Measurements from ENCODE around the gene SPAAR.
A peak's percentile ranks its signal among the peaks of the same experiment; 100 is the strongest.
"Not testable (repeated sequence)": the region's sequence is repeated elsewhere in the genome, so short reads cannot be mapped to it uniquely, and the experiment has no call there.

The SPAAR gene

DNA sequence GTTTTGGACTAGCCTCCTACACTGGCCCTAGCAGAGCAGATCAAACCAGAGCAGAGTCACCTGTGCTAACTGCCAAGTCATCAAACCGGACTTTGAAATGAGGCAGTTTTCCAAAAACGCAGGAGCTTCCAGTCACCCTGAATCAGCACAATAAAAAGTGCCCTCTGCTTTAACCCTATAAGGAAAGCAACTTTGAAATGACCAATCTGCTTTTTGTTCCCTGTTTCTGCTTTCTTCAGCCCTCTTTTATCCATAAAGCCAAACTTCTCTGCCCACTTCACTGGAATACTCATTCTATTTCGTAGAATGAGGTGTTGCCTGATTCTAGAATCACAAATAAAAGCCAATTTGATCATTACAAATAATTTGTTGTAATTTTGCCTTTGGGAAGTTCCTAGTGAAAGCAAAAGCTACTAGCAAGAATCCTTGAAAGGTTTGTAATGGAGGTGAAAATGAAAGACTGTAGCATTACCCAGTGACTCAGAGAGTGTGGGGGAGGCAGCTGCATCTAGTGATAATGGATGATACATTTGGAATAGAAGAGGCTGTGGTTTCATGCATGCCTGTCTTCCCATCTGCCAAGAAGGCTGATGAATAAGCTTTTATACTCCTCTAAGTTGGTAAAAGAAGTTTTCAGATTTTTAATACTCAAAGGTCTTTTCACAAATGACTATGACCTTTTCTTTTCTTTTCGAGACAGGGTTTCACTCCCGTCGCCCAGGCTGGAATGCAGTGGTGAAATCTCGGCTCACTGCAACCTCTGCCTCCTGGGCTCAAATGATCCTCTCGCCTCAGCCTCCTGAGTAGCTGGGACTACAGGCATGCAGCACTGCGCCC, 14.9 kb downstream of the SPAAR start:
- DNase-seq = no peak

DNA sequence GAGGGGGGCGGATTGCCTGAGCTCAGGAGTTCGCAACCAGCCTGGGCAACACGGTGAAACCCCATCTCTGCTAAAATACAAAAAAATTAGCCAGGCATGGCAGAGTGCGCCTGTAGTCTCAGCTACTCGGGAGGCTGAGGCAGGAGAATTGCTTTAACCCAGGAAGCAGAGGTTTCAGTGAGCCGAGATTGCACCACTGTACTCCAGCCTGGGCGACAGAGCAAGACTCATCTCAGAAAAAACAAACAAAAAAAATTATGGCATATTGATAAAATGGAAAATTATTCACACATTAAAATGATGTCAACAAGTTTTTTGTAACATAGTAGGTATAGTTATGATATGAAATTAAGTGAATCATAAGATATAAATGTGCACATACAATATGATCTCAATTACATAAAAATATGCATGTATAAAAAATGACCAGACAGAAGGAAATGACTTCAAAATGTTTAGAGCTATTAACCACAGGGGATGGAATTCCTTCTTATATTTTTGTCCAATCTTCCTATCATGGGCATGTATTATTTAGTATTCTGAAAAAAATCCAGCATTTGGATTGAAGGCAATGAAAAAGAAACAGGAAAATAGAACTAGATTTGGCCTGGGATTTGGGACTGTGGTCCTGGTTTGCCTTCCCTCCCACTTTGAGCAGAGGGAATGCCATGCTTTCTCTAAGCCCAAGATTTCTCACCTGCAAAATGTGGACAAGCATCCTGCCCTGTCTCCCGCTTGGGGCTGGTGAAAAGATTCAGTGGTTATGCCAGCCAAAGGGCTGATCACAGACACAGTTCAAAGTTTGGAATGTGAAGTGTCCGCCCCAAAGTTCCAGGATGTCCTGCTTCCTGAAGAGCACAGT, 19.5 kb downstream of the SPAAR start:
- no peak for DNase-seq

DNA sequence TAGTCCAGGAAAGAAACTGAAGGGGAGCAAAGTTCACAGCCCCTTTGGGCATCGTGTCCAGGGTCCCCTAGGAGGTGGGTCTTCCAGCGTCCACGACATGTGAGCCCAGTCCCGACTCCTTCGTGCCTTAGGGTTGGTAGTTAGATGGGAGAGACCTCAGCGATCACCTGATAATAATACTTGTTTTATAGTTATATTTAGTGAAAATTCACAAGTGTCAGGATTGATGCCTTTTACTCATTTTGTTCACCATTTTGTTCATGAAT, 20.1 kb downstream of the SPAAR start:
- no peak for DNase-seq

DNA sequence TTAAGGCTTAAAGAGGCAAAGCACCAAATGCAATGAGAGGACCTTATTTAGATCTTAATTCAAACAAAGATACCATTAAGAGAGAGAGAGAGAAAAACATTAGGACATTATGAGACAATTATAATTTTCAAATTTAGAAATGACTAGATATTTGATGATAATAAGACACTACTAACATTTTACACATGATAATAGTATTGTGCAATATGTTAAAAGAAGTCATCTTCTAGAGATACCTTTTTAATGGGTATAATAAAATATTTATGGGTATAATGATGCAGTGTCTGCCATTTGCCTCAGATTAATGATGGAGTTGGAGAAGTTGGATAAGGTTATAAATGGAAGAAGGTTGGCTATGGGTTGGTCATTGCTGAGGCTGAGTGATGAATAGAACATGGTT, 21.2 kb downstream of the SPAAR start:
- no peak for DNase-seq

DNA sequence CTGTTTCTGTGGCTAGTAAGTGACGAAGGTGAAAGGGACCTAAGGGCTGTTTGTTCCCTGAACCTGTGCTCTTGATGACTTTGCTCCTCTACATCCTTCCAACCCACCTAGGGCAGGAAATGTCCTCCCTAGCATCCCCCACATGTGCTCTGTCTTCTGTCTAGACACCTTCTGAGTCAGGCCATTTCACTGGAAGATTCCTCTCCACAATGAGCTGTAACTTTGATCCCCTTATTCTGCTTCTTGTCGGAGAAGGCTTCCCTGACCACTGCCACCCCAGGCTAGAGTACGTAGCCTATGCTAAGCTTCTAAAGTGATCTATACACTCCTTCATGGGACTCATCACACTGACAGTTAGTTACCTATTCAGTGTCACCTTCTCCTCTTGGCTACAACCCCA, 21.7 kb downstream of the SPAAR start:
- no peak for DNase-seq

DNA sequence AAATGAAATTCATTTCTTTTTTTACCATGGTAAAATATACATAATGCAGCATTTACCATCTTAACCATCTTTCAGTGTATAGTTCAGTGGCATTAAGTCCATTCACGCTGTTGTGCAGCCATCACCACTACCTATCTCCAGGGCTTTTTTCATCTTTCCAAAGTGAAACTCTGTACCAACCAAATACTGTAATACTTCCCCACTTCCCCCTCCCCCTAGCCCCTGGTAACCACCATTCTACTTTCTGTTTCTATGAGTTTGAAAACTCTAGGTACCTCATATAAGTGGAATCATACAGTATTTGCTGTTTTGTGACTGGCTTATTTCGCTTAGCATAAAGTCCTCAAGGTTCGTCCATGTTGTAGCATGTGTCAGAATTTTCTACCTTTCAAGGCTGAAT, 23.4 kb downstream of the SPAAR start:
- no peak for DNase-seq

DNA sequence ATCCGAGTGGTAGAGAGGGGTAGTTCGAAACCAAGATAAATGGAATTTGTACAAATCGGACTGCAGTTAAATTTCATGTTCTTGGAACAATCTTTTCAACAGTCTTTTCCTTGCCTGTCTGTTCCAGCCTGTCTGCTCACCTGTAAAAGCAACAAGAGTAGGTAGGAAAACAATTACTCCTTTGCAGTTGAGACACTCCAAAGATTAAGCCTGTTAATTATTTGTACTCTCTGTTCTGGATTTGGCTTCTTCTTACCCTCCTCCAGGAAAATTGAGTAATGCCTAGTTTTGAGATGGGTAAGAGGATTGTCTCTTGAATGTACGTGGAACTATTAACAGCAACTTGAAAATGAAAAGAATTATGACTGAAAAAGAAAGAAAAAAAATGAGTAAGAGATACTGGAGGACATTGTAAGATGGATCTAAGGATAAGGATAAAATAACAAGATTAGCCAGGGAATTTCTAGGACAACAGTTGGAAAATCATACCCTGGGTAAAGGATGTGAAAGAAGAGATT, 24.3 kb downstream of the SPAAR start:
- DNase-seq = no peak

DNA sequence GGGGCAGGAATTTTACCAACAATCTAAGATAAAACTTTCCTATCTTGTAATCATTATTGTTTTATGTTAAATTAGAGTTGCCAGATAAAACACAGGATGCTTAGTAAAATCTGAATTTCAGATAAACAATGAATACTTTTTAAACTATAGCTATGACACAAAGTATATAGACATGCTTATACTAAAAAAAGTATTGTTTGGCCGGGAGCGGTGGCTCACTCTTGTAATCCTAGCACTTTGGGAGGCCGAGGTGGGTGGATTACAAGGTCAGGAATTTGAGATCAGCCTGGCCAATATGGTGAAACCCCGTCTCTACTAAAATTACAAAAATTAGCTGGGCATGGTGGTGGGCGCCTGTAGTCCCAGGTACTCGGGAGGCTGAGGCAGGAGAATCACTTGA, 24.8 kb downstream of the SPAAR start:
- not testable (repeated sequence) for DNase-seq

DNA sequence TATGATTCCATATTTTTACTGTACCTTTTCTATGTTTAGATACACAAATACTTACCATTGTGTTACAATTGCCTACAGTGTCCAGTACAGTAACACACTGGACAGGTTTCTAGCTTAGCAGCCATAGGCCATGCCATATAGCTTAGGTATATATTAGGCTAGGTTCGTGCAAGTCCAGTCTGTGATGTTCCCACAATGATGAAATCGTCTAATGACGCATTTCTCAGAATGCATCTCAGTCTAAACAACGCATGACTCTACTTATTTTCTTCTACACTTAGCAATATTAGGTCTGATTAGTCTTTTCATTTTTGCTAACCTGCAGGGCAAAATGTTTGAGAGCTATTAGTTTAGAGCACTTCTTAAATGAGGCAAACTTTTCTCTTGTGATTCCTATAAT, 26.0 kb downstream of the SPAAR start:
- DNase-seq = no peak

DNA sequence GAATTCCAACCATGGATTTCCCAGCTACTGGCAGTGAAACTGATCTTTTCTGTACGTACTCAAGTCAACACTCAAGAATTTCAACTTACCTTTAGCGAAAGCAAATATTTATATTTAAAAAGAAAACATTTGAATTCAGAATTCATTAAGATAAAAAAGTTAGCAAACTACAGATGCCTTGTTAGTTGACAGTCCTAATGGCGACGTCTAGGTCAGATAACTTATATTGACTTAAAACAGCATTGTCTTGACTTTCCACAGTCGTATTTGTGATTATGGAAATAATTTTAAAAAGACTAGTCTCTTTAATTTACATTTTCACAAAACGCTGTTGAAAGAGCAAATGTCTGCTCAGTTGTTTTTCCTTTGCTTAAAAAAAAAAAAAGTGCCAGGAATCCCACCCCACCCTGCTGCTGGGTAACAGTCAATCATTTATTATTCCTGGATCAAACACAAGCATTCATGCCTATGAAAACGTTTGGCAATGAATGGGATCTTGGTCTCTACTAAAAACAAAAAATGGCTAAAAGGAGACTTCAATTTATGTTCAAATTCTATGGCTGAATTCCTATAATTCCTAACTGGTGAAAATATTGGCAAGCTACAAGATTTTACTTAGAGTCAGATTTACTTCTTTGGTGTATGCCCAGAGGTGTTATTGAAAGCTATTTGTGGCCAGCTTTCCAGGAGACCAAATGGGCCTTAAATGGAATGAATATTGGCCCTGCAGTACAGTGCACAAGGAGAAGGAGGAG, 26.6 kb downstream of the SPAAR start:
- DNase-seq = no peak

DNA sequence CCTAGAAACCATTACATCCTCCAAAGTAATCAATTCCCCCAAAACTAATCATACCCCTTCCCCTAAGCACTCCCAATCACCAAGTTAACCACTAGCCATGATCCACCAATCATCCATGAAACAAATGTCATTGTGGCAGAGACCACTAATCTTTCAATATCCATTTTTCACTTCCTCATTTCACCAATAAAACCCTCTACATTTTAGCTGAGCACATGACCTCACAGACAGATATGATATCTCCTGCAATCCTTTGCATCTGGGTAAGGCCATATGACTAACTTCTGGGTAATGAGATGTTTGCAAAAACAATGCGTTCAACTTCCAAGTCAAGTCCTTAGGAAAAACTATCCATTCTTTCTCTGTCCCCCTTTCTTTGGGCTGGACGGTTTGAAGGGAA, 27.9 kb downstream of the SPAAR start:
- no peak for DNase-seq

DNA sequence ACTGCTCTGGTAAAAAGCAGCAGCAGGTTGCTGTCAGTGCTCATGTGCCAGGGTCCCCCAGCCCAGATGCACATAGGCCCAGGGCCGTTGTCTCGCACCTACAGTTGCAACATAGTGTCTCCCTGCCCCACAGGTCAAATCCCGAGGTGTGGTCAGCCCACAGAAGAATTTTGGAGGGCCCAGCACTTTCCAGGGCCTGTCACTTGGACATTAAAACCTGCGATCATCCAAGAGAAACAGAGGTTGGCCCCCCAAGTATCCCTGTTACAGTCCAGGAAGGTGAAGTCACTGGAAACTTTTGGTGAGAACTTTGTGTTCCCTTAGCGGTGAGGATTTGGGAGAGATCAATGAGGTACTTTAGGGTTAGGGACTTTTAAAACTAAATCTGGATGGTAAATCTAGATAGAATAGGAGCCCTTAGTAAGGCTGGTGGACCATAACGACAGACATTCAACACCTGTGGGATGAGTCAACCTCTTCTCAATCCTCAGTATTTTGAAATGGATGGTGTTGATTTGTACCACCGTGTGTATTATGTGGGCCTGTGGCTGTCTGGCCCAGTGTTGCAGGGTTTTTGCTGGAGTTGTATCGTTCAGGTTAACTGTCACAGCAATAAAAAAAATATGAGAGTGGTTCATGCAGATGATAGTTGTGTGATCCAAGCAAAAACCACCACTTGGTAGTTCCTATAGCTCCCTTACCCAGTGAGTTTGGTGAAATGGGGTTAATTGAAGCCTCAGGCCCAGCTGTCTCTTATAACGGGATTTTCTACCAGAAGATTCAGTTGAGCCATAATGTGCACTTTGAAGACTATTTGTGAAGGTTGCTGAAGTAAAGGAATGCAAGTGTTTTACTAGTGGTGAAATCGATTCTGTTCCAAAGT, 29.4 kb downstream of the SPAAR start:
- no peak for DNase-seq

DNA sequence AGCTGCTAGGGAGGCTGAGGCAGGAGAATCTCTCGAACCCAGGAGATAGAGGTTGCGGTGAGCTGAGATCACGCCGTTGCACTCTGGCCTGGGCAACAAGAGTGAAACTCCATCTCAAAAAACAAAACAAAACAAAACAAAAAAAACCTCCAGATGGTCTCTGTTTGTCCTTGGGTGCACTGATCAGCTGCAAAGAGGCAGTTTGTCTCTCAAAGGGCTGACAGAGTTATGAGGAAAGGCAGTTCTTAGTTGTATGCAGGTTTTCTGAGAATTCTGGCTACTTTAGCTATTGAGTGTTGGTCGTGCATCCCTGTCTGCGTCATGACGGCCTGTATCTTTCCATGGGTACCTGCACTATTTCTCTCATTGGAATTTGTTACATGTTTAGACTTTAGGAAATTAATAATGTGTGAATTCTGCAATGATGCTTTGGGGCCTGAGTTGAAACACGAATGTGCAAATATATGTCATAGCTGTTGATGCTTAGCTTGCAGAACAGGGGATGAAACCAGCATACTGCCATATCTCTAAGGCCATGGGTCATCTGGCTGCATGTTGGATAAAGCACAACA, 30.5 kb downstream of the SPAAR start:
- no peak for DNase-seq

DNA sequence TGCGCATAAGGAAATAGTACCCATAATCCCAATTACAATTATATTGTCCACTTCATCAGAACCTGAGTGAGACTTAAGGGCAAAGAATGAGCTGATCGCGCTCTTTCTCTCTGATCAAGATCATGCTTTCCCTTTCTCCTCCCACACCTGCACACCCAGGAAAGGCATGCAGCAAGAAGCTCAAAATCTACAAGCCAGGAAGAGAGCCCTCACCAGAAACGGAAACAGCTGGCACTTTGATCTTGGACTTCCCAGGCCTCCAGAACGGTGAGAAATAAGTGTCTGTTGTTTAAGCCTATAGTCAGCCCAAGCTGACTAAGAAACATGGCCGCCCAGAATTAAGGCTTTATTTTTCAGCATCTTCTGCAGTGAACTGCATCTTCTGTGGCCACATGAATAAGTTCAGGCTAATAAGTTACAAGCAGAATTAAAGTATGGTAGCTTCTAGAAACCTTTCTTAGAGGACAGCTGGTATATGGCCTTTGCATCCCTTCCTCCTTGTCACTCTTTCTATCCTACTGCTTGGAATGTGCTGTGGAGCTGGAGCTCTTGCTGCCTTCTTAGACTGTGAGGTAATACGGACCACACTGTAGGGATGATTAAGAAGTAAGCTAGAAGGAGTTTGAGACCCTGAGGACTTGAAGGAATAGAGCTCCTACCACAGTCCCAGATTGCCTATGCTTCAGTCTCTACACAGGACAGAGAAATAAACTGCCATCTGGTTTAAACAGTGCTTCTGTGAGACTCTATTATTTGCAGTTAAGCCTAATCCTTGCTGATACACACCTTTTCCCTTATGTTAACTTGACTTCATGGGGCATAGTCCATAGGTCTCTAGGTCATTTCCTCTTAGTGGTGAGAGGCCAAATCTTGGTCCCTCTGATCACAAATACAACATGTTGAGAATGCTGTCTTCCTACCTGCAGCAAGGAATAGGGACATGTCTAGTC, 31.4 kb downstream of the SPAAR start:
- no peak for DNase-seq

DNA sequence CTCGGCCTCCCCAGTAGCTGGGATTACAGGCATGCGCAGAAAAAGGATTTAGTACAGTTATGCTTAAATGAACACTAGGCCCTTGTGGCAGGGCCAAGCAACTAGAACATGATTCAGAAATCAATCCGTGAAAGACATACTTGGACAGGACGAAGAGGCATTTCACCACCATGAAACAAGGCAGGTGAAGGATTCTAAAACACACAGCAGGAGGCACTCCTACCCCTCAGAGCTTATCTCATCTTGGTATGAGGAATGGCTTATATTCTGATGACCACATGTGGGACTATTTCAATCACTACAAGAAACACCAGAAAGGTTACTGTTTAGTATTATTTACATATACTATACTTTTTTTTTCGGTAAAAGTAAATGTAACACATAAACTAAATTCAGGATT, 33.0 kb downstream of the SPAAR start:
- DNase-seq = no peak

DNA sequence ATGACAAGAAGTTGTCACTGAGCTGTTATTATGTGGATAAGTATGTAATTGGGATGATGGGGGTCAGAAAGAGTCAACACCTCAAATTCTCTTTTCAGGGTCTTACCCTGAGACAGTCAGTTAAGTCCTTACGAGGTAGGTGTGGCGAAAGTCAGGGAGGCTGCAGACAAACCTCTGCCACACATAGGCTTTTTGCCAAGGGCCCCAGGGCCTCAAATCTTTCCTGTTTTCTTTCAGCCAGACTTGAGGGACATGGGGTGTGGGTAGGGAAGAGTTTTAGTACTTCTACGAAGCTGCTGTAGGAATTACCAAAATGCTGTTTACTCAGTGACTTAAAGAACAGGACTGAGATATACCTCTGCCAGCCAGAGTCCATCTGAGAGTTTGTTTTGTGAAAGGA, 34.9 kb downstream of the SPAAR start:
- DNase-seq = no peak

DNA sequence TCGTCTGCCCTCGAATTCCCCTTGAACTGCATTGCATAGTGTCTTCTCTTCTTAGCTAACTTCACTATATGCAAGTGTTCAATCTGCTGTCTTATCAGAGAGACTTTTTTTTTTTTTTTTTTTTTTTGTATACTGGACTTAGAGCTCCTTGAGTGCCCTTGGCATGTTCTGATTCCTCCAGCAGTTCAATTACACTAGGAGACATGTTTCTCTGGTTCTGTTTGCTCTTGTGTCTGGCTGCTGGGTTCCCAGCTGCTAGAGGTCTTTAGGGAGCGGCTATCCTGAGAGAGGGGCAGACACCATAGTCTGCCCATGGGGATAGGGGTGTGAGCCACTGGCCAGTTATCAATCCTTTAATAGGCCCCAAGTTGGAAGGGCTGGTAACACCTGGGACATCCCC, 35.6 kb downstream of the SPAAR start:
- no peak for DNase-seq

DNA sequence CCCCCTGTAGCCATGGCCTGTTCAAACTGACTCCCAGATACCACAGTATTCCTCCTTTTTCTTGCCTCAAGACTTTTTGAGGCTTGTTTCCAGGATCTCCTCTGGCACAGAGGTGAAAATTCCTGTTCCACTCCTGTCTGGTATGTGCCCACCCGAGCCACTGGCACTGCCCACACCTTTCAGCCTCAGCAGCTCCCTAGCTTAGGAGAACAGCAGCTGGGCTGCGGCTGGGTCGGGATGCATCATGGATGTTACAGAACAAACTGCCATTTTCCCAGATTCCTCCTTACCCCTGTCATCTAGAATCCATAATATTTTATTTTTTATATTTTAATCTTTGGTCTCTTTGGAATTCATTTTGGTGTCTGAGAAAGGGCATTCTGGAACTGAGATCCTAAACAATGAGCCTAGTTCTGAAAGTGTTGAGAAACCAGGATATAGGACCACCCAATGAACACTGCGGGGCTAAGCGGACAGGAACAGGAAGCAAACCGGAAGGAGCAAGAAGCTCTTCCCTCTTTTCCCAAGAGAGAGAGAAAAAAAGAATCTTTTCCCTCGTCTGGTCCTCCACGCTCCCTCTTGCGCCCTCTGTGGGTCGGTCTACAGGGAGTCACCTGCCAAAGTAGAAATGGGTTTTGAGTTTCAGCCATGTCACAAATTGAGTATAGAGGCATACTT, 36.2 kb downstream of the SPAAR start:
- DNase-seq = peak; percentile 60 to 71

DNA sequence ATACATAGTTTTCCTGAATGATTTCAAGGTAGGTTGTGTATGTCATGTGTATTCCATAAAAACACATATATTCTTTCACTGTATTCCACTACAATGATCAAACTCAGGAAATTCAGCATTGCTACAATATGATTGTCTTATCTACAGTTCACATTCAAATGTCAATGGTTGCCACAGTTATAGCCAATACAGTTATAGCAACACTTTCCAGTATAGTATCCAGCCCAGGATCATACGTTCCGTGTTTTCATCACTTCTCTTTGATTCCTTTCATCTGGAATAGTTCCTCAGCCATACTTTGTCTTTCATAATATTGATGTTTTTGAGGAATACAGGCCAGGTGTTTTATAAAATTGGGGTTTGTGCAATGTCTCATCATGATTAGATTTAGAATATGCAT, 39.2 kb downstream of the SPAAR start:
- DNase-seq = no peak

DNA sequence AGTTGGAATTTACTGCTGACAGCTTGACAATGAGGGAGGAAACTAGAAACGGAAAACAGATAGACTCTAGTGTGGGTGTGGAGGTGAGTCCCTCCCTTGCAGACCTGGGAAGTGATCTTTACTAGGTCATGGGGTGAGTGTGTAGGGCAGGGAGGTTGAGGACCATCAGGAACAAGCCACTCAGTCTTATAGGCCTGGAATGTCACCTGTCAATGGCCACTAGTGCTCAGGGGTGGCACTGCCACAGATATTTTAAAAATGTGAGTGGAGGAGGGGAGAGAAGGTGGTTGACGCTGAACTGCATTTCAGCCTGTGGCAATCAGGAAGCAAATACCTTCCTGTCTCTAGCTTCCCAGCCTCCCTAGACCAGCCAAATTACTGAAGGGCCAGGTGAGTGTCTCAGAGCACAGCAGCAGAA, 39.6 kb downstream of the SPAAR start:
- DNase-seq = no peak
